ENCODE measurements around the gene MGAT4B.

The MGAT4B gene

DNA sequence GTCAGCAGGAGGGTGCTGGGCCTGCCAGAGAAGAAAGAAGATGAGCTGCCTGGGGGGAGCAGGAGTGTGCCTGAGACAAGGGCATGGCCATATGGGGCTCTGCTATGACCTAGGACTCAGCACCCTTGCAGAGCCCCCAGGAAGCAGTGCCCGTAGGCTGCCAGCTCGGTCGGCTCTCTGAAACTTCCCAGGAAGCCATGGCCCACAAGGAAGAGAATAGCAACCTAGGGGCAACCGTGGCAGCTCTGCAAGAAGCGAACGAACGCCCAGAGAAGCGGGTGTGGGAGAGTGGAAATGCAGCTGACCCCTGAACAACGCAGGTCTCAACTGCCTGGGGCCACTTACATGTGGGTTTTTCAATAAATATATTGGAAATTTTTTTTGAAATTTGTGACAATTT lies 23.5 kb downstream of the MGAT4B start:
- TF ChIP-seq, protein P1, sequence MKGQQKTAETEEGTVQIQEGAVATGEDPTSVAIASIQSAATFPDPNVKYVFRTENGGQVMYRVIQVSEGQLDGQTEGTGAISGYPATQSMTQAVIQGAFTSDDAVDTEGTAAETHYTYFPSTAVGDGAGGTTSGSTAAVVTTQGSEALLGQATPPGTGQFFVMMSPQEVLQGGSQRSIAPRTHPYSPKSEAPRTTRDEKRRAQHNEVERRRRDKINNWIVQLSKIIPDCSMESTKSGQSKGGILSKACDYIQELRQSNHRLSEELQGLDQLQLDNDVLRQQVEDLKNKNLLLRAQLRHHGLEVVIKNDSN (IDR thresholded peaks at IDR 0.05) = no peak
- TF ChIP-seq FOXM1 (IDR thresholded peaks at IDR 0.05; ENCODE audit: borderline replicate concordance, low read depth) = no peak
- no peak for TF ChIP-seq EGR1 (IDR thresholded peaks at IDR 0.05)
- no peak for TF ChIP-seq MAX (IDR thresholded peaks at IDR 0.05)
- no peak for TF ChIP-seq TCF12 (IDR thresholded peaks at IDR 0.05; ENCODE audit: low read depth)
- no peak for TF ChIP-seq TEAD4 (IDR thresholded peaks at IDR 0.05)
- TF ChIP-seq CREB1 (IDR thresholded peaks at IDR 0.05; ENCODE audit: low read depth) = no peak
- TF ChIP-seq NFIC (IDR thresholded peaks at IDR 0.05) = no peak
- TF ChIP-seq ZBTB7A (IDR thresholded peaks at IDR 0.05; ENCODE audit: low read depth) = no peak
- no peak for TF ChIP-seq RAD21 (IDR thresholded peaks at IDR 0.05; ENCODE audit: low read depth)
- no peak for TF ChIP-seq REST (IDR thresholded peaks at IDR 0.05; ENCODE audit: low read depth)
- no peak for TF ChIP-seq TAF1 (IDR thresholded peaks at IDR 0.05; ENCODE audit: low read depth)
- TF ChIP-seq YY1 (IDR thresholded peaks at IDR 0.05; ENCODE audit: low read depth) = no peak
- TF ChIP-seq EP300 (IDR thresholded peaks at IDR 0.05; ENCODE audit: borderline replicate concordance) = no peak
- TF ChIP-seq CEBPB (IDR thresholded peaks at IDR 0.05) = no peak

GRCh38 chr5:179781846-179782245 lies 24.8 kb downstream of the MGAT4B start:
- TF ChIP-seq MAX (IDR thresholded peaks at IDR 0.05) (no peak), ZBTB7A (IDR thresholded peaks at IDR 0.05; ENCODE audit: low read depth) (no peak), TEAD4 (IDR thresholded peaks at IDR 0.05) (no peak), FOXM1 (IDR thresholded peaks at IDR 0.05; ENCODE audit: borderline replicate concordance, low read depth) (no peak), REST (IDR thresholded peaks at IDR 0.05; ENCODE audit: low read depth) (no peak)

- TF ChIP-seq TEAD4 (IDR thresholded peaks at IDR 0.05) (no peak), REST (IDR thresholded peaks at IDR 0.05; ENCODE audit: low read depth) (no peak), MAX (IDR thresholded peaks at IDR 0.05) (no peak), NFIC (IDR thresholded peaks at IDR 0.05) (no peak), FOXM1 (IDR thresholded peaks at IDR 0.05; ENCODE audit: borderline replicate concordance, low read depth) (no peak), ZBTB7A (IDR thresholded peaks at IDR 0.05; ENCODE audit: low read depth) (no peak)
Measured at GRCh38 chr5:179780362-179780761, 26.3 kb downstream of the MGAT4B start.

DNA sequence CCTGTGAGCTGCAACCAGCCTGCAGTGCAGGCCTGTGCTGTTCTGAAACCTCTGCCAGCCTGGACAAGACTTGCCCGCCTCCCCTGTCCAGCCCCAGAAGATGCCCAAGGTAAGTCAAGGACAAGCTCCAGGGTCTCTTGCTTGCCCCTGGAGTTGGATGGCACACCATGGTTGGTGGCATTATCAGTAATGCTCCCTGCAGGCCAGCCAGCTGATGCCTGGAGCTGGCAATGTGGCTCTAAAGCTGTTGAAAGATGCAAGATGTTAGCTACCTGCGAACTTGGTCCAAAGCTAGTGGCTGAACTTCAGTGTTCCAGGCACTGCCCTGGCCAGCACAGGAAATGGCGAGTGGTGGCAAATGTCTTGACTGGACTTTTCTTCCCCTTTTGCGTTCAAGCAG lies 26.8 kb downstream of the MGAT4B start:
- TF ChIP-seq CREB1 (IDR thresholded peaks at IDR 0.05; ENCODE audit: low read depth) (no peak), CEBPB (IDR thresholded peaks at IDR 0.05) (no peak), RAD21 (IDR thresholded peaks at IDR 0.05; ENCODE audit: low read depth) (no peak)

DNA sequence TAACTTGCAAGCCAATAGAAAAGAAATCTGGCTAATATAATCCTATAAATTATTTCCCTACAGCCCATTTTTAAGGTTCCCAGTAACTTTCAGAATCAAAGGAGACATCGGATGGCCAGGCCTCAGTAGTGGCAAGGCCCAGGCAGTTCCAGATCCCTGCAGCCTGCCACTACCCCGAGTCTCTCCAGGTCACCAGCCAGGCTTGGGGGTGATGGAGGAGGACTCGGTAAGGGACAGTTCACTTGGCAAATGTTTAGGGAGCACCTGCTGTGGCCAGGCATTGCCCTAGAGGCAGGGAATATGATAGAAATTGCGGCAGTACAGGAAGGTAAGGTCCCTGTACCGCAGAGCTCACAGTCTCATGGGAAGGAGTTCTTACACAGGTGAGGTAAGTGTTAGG lies 28.1 kb downstream of the MGAT4B start:
- TF ChIP-seq TCF12 (IDR thresholded peaks at IDR 0.05; ENCODE audit: low read depth) (no peak), EP300 (IDR thresholded peaks at IDR 0.05; ENCODE audit: borderline replicate concordance) (no peak), EGR1 (IDR thresholded peaks at IDR 0.05) (no peak), TEAD4 (IDR thresholded peaks at IDR 0.05) (no peak), RAD21 (IDR thresholded peaks at IDR 0.05; ENCODE audit: low read depth) (no peak), TAF1 (IDR thresholded peaks at IDR 0.05; ENCODE audit: low read depth) (no peak), NFIC (IDR thresholded peaks at IDR 0.05) (no peak), MAX (IDR thresholded peaks at IDR 0.05) (no peak)
- TF ChIP-seq, protein P1 (IDR thresholded peaks at IDR 0.05) = no peak
